CD4-positive, alpha-beta T cell treated with Interleukin-10 for 1 hour (primary cell): ENCODE results near the gene PUS10.
"Not testable (repeated sequence)": the region's sequence is repeated elsewhere in the genome, so short reads cannot be mapped to it uniquely, and the experiment has no call there.

ENCODE experiments used
- DNase-seq: peaks from one replicate; pipeline ENCODE4 v3.0.0-alpha.2; 2020

PUS10 gene

DNA sequence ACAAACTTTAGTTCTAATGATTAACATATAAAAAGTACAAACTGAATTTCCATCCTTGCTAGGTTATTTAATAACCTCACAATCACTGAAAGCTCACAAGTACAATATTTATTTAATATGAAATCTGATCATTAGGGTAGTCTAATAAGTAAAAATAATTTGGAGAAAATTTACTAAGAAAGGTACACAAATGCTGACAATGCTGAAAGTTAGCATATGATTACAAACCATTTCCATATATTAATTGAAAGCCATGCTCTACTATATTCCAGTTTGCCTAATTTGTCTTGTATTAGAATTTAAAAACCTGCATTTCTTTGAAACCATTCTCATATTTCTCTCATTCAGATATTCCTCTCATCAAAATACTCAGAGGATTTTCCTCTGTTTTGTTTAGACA is 8.7 kb downstream of the PUS10 start:
- no peak for DNase-seq

- no peak for DNase-seq
Observed at GRCh38 chr2:61006486-61007105, 11.5 kb downstream of the PUS10 start.

- no peak for DNase-seq
Observed at GRCh38 chr2:61005736-61006135, 12.3 kb downstream of the PUS10 start.

GRCh38 chr2:60998628-60999545 is 19.2 kb downstream of the PUS10 start:
- peak; percentile 71 for DNase-seq

GRCh38 chr2:60994131-60994530 is 23.9 kb downstream of the PUS10 start:
- DNase-seq: no peak

- peak; percentile 68 for DNase-seq
Observed at GRCh38 chr2:60992985-60993392, 25.1 kb downstream of the PUS10 start.

GRCh38 chr2:60991644-60992043 is 26.4 kb downstream of the PUS10 start:
- DNase-seq: no peak

- no peak for DNase-seq
Observed at GRCh38 chr2:60989259-60989658, 28.8 kb downstream of the PUS10 start.

- not testable (repeated sequence) for DNase-seq
Observed at GRCh38 chr2:60987656-60988055, 30.4 kb downstream of the PUS10 start.

- no peak for DNase-seq
Observed at GRCh38 chr2:60987041-60987440, 31.0 kb downstream of the PUS10 start.

GRCh38 chr2:60984720-60985119 is 33.3 kb downstream of the PUS10 start:
- DNase-seq: no peak

DNA sequence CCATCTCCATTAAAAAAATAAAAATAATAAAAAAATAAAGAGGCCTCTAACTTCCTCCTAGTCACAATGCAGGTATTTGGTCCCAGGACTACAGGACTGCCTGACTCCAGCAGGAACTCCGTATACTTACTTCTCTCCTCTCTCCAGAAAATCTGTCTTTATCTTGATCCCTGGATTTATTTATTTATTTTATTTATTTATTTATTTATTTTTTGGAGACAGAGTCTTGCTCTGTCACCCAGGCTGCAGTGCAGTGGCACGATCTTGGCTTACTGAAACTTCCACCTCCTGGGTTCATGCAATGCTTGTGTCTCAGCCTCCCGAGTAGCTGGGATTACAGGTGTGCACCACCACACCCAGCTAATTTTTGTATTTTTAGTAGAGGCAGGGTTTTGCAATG is 36.0 kb downstream of the PUS10 start:
- DNase-seq: not testable (repeated sequence)

DNA sequence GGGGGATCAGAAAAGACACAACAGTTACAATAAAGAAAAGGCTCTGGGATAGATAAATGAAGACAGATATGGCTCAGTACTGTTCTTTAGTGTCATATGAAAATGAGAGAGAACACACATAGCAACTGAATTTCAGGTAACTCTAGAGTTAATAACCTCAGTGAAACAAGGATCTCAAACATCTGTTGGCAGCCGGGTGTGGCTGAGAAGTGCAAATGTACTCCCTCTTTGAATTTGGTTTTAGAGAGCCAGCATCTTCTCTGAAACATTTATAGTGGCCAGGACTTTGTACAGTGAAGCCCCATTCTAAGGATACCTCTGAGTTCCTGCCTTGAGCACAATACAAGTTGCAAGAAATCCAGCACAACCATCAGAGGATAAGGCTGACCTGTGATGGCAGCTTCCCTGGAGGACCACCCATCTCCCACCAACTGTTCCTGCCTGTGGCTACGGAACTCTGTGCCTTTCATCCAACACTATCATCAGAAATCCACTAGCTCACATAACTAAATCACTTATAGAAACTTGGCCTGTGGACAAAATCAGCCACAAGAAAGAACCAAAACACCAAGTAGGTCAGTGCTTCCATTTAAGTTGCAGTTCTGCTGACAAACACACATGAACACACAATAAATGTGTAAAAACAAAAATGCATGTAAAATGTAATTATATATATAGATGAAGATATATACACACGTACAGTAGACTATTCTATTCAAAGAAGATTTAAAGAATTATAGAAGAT is 37.8 kb downstream of the PUS10 start:
- no peak for DNase-seq

DNA sequence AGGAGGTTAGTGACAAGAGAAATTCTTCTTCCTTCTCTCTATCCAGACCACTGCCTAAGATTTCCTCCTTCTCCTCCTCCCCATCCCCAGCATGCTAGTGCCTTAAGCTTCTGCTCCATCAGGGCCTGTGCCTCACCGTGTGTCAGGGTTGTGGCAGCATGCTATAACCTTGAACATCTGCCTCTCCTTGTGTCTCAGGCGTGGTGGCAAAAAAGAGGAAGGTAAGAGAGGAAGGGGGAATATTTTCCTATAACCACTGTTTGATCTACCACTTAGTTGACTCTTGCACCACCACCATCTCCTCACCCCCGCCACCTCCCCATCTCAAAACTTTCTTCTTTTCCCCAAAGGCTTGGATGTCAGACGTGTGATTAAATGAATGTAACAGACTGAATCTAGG is 38.8 kb downstream of the PUS10 start:
- DNase-seq: no peak

- DNase-seq: no peak
Observed at GRCh38 chr2:60977562-60977895, 40.5 kb downstream of the PUS10 start.

- DNase-seq: no peak
Observed at GRCh38 chr2:60976875-60977561, 41.0 kb downstream of the PUS10 start.

DNA sequence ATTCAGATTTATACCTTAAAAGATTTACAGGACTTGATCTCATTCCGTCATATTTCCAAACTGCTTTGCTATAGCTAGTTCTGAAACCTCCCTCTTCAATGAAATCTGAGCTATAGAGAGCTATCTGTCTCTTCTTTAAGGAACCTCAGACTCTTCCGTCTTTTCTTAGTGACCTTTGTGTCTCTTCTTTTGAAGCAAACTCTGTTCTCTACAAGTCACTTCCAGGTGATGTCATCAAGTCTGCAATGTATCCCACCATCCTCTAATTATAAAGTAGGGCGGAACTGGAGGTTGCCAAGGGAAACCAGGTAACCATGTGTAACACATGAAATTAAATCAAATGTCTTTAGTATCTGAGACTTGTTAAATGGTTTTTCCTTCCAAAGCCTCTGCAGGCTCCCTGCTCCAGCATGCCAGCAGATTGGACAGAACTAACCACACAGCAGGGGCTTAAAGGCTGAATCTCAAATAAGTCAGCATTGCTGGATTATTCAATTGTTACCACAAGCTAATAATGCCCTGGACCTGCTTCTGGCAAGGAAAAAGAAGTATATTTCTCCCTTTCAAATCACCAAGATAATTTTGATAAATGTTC is 41.7 kb downstream of the PUS10 start:
- no peak for DNase-seq

DNA sequence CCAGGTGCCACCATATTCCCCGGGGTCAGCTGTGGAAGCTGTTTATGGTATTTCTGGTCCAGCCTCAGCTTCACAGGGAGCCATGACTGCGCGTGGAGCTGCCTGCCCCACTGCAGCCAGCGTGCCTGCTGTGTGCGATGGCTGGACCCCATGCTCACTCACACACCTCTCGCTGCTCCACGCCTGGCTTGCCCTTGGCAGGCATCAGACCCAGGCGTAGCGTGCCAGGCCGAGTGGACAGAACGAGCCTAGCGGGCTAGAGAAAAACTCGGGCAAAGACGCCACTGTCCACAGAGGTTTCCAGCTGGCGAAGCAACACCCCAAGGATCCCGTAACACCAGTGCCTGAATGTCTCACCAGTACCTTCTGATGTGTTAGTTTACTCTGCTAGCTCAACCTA is 43.4 kb downstream of the PUS10 start:
- no peak for DNase-seq

DNA sequence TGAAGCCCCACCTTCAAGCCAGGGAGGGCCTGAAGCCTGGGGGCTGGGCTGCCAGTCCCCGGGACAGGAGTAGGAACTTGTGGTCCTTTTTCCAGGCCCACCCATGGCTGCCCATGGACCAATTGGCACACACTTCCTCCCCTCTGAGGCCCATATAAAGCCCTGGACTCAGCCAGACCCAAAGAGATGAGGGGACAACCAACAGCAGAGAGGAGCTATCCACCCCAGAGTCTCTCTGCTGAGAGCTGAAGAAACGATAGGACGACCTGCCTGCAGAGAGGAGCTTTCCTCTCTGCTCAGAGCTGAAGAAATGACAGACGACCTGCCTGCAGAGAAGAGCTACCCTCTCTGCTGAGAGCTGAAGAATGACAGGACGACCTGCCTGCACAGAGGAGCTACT is 44.4 kb downstream of the PUS10 start:
- no peak for DNase-seq

GRCh38 chr2:60972889-60973656 is 45.0 kb downstream of the PUS10 start:
- DNase-seq: no peak

DNA sequence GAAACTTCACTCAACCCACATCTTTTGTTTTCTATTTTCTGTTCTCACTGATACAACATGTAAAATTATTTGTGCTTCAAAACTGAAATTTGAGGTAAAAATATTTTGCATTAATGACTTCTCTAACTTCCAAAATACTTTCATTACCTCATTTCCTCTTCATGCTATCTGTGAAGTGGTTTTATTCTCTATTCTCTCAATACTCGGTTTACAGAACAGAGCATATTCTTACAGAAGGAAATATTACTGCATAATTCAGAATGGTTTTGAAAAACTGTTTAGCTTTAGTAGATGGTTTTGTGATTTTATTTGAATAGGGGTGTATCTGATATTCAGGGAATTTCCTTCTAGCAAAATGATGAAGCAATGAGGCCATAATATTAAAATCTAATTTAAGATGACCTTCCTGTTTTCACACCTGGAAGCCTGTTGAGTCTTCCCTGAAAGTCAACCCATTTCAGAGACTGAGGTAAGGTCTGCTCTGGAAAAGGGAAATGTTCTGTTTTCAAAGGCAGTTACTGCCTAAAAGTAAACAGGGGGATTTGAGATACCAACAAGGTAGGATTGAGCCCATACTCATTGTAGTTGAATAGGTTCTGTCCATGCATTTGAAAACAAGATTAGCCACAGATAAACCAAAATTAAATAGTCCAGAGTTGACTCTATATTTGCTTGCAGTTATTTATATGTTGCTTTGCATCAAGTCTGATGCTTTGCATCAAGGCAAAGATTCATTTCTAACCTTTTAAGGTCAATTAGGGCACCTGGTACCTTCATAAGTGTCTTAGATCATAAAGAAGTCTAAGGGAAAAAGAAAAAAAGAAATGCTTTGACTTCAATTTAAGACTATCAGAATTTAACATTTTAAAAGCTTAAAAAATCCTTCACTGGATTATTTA is 51.3 kb downstream of the PUS10 start:
- DNase-seq: no peak
